Activated CD8-positive, alpha-beta T cell treated with anti-CD3 and anti-CD28 coated beads for 36 hours (primary cell): ENCODE results near the gene TLR3. TPM values are rescaled to one million over a fixed set of nuclear protein-coding genes. Genes with fewer than 3 reads are reported as not detected.

Experiments
- ATAC-seq: fragments of 200-7000 bp; cut with Tn5 transposase; one replicate; pipeline ENCODE4 v1.10.0; 2021; ENCODE audit warnings: mild to moderate bottlenecking, moderate library complexity
- CTCF ChIA-PET: fragments of 350-600 bp; sonication (Branson Sonifier 250); formaldehyde crosslinking; loops from one replicate; lab custom pipeline; 2021; ENCODE audit warnings: antibody characterized with exemption; lab: Charles Lee
- POLR2A ChIA-PET: fragments of 350-600 bp; sonication (Branson Sonifier 250); formaldehyde crosslinking; loops from one replicate; lab custom pipeline; 2021; ENCODE audit warnings: antibody characterized with exemption; lab: Charles Lee
- DNase-seq: peaks from one replicate; pipeline ENCODE4 v3.0.0-alpha.2; 2020
- H3K27ac Mint-ChIP-seq: one replicate; pipeline ENCODE4 v1.8.0; 2021; ENCODE audit warnings: mild to moderate bottlenecking, mixed read lengths
- H3K27me3 Mint-ChIP-seq: one replicate; pipeline ENCODE4 v1.8.0; 2021; ENCODE audit warnings: mixed read lengths
- H3K36me3 Mint-ChIP-seq: one replicate; pipeline ENCODE4 v1.8.0; 2021; ENCODE audit warnings: low read depth, mixed read lengths
- H3K4me1 Mint-ChIP-seq: one replicate; pipeline ENCODE4 v1.8.0; 2021; ENCODE audit warnings: low read depth, mixed read lengths
- H3K4me3 Mint-ChIP-seq: one replicate; pipeline ENCODE4 v1.8.0; 2021; ENCODE audit warnings: mild to moderate bottlenecking, moderate library complexity, mixed read lengths
- H3K9me3 Mint-ChIP-seq: one replicate; pipeline ENCODE4 v1.8.0; 2021; ENCODE audit warnings: mixed read lengths
- CTCF ChIP-seq: fragments of 200-600 bp; IDR thresholded peaks from one replicate; pipeline ENCODE4 v1.8.0; 2022; ENCODE audit warnings: antibody characterized with exemption, mild to moderate bottlenecking
- intact Hi-C: fragments of 100-400 bp; cut with micrococcal nuclease; formaldehyde crosslinking; loops from one replicate; pipeline ENCODE4 v1.10.0; 2022
- total RNA-seq, 2 experiments: library from RNA; stranded (reverse); gene quantifications; one replicate each; pipeline ENCODE4 v1.2.3, GENCODE V29; 2021

The TLR3 gene
- total RNA-seq, 2 experiments from 2014 or later = not detected

DNA sequence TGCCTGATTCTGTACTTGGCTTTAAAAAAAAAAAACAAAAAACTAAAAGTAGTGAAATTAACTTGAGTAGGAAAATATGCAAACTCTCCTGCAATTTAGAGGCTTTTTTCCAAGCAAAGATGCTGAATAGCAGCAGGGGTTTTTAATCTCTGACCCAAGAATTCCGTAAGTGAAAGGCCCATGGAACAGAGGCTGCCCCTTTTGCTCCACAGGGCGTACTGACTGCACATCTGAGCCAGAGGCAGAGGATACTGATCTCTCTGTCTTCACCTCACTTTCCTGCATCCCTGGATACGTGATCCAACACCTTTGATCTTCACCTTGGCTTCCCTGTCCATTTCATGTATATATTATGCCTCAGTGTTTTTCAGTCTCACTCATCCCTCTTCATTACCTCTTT is 39.4 kb downstream of the TLR3 start:
- TF ChIP-seq CTCF = no peak
- DNase-seq (no peak), ATAC-seq (no peak)
- H3K27ac Mint-ChIP-seq = no peak overlapping the region
- no peak overlapping the region for H3K4me3 Mint-ChIP-seq
- POLR2A ChIA-PET = no interaction called here
- H3K36me3 Mint-ChIP-seq = no peaks in the 10 kb centered on the region
- intact Hi-C loops = no loop called here
- CTCF ChIA-PET = no interaction called here
- H3K4me1 Mint-ChIP-seq = peaks cover 8% of the 10 kb centered on the region
- peaks cover 31% of the 10 kb centered on the region for H3K27me3 Mint-ChIP-seq
- H3K9me3 Mint-ChIP-seq = no peaks in the 10 kb centered on the region

DNA sequence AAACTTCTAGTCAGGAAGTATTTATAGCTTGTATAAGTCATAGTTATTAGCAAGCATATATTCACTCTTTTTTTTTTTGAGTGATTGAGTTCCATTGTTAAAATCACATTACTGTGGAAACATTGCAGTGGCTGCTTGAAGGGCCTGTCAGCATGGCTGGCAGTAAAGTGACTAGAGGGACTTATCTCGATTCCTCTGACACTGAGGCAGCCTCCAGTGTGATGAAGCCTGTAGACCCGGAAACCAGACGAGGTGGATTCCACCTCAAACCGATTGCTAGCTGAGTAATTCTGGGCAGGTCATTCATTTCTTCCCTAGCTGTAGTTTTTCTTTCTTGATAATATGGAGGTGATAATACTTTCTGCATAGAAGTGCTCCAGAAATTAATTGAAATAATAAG is 40.3 kb downstream of the TLR3 start:
- CTCF ChIA-PET = no interaction called here
- H3K27me3 Mint-ChIP-seq = peaks cover 26% of the 10 kb centered on the region
- intact Hi-C loops = no loop called here
- H3K4me1 Mint-ChIP-seq = peaks cover 8% of the 10 kb centered on the region
- no peaks in the 10 kb centered on the region for H3K9me3 Mint-ChIP-seq
- TF ChIP-seq CTCF = no peak
- H3K36me3 Mint-ChIP-seq = no peaks in the 10 kb centered on the region
- DNase-seq = no peak
- no peak for ATAC-seq
- H3K4me3 Mint-ChIP-seq = no peak overlapping the region
- POLR2A ChIA-PET = no interaction called here
- no peak overlapping the region for H3K27ac Mint-ChIP-seq

DNA sequence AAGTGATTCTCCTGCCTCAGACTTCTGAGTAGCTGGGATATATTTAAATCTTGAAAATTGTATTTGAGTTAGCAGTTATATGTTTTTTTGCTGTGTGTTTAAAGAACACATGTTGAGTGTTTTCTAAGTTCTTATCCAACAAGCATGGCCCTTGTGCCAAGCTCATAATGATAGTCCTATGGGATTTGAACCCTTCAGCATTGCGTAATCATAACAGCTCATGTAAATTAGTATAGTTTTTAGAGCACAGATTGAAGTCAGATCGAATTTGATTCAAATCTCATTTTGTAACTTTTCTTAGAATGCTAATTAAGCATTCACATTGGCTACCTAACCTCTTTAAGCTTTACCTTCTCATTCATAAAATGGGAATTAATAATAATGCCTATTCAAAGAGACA is 47.7 kb downstream of the TLR3 start:
- Mint-ChIP-seq H3K4me3 (no peak overlapping the region), H3K27ac (no peak overlapping the region), H3K9me3 (no peaks in the 10 kb centered on the region), H3K36me3 (no peaks in the 10 kb centered on the region), H3K4me1 (no peaks in the 10 kb centered on the region), H3K27me3 (peaks cover 15% of the 10 kb centered on the region)
- DNase-seq (no peak), ATAC-seq (no peak)
- intact Hi-C loops = no loop called here
- TF ChIP-seq CTCF = no peak
- POLR2A ChIA-PET = no interaction called here
- CTCF ChIA-PET = interaction anchor here (1.1 kb wide), 1 partner anchor 21 kb away, joined by 3 read pairs; no protein-coding TSS in a partner anchor

GRCh38 chr4:186118582-186118981 is 49.6 kb downstream of the TLR3 start:
- TF ChIP-seq CTCF = no peak
- ChIA-PET CTCF (no interaction called here), POLR2A (interaction anchor here (0.8 kb wide), 1 partner anchor 171 kb away, joined by 3 read pairs; no protein-coding TSS in a partner anchor)
- no peaks in the 10 kb centered on the region for H3K9me3 Mint-ChIP-seq
- H3K4me3 Mint-ChIP-seq = no peak overlapping the region
- H3K27ac Mint-ChIP-seq = no peak overlapping the region
- DNase-seq = no peak
- no peaks in the 10 kb centered on the region for H3K36me3 Mint-ChIP-seq
- peaks cover 15% of the 10 kb centered on the region for H3K27me3 Mint-ChIP-seq
- no peaks in the 10 kb centered on the region for H3K4me1 Mint-ChIP-seq
- no peak for ATAC-seq
- intact Hi-C loops = no loop called here

DNA sequence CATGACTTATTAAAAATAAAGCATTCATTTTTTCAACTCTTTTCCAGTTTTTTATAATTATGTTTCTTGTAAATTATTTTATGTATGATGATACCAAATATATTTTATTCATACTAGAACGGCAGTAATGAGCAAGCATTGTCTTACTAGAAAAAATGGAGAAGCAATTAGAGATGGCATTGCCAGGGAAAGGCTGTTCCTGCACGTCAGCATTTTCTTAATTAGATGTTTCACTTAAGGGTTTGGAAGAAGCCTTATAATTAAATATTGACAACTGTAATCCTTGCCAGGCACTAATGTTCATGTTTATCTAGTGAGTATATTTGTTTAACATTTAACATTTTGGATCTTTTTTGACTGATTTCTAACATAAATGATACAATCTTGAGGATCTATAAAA is 52.1 kb downstream of the TLR3 start:
- POLR2A ChIA-PET = no interaction called here
- CTCF ChIA-PET = no interaction called here
- intact Hi-C loops = no loop called here
- Mint-ChIP-seq H3K27ac (no peak overlapping the region), H3K4me3 (no peak overlapping the region), H3K36me3 (no peaks in the 10 kb centered on the region), H3K27me3 (peaks cover 15% of the 10 kb centered on the region), H3K9me3 (no peaks in the 10 kb centered on the region), H3K4me1 (no peaks in the 10 kb centered on the region)
- DNase-seq = no peak
- ATAC-seq = no peak
- no peak for TF ChIP-seq CTCF
